ENCODE measurements around the gene EPHB3.
A peak's percentile ranks its signal among the peaks of the same experiment; 100 is the strongest.

Gene EPHB3

GRCh38 chr3:184531626-184532280, 29.8 kb upstream of the EPHB3 start:
- Histone ChIP-seq H3K4me3 (ENCODE audit: low read depth, low read length) (no peak overlapping the region), H4K91ac (ENCODE audit: low read depth, low read length) (no peak overlapping the region), H3K14ac (ENCODE audit: low read length) (no peak overlapping the region), H3K27ac (ENCODE audit: low read depth, low read length) (no peak overlapping the region), H3K79me1 (ENCODE audit: low read length) (no peaks in the 10 kb centered on the region), H3K9me3 (ENCODE audit: insufficient read depth, low read depth, low read length) (no peaks in the 10 kb centered on the region), H3K27me3 (ENCODE audit: insufficient read depth, low read length) (no peaks in the 10 kb centered on the region), H2BK12ac (ENCODE audit: low read length) (no peak overlapping the region), H2AK5ac (ENCODE audit: low read length) (no peak overlapping the region), H3K4ac (ENCODE audit: low read depth, low read length) (no peak overlapping the region), H3K18ac (ENCODE audit: low read length) (no peak overlapping the region), H2BK5ac (ENCODE audit: low read depth, low read length, poor library complexity) (no peak overlapping the region), H2AFZ (ENCODE audit: insufficient read depth, low read length, poor library complexity) (no peak overlapping the region), H3K23ac (ENCODE audit: low read length) (no peak overlapping the region), H3K4me2 (ENCODE audit: low read length) (no peak overlapping the region), H3K4me1 (ENCODE audit: control insufficient read depth in 1 of 2, insufficient read depth in 2 of 2, low read length in 2 of 2) (no peaks in the 10 kb centered on the region), H3K79me2 (ENCODE audit: control insufficient read depth, insufficient read depth, low read length, poor library complexity) (no peaks in the 10 kb centered on the region), H3K36me3 (ENCODE audit: control insufficient read depth in 1 of 2, insufficient read depth in 2 of 2, low read length in 2 of 2) (no peaks in the 10 kb centered on the region), H3K9ac (ENCODE audit: low read length) (no peak overlapping the region), H4K8ac (ENCODE audit: low read depth, low read length) (no peak overlapping the region), H2BK120ac (ENCODE audit: insufficient read depth, low read length, poor library complexity) (no peak overlapping the region), H4K12ac (ENCODE audit: low read depth, low read length) (no peak overlapping the region)
- no CpG with 5 or more reads among the region's 8 CpGs for WGBS (ENCODE audit: extremely low coverage, insufficient coverage, insufficient read length)
- DNase-seq = peak in 1 of 2 donors; percentile 19

GRCh38 chr3:184532940-184533732, 28.4 kb upstream of the EPHB3 start:
- H3K4me2 ChIP-seq (ENCODE audit: low read length) = no peak overlapping the region
- H4K8ac ChIP-seq (ENCODE audit: low read depth, low read length) = no peak overlapping the region
- no peak overlapping the region for H2BK12ac ChIP-seq (ENCODE audit: low read length)
- no peak overlapping the region for H4K12ac ChIP-seq (ENCODE audit: low read depth, low read length)
- no peak overlapping the region for H4K91ac ChIP-seq (ENCODE audit: low read depth, low read length)
- H3K14ac ChIP-seq (ENCODE audit: low read length) = no peak overlapping the region
- no peak overlapping the region for H2BK120ac ChIP-seq (ENCODE audit: insufficient read depth, low read length, poor library complexity)
- H3K4me1 ChIP-seq (ENCODE audit: control insufficient read depth in 1 of 2, insufficient read depth in 2 of 2, low read length in 2 of 2) = no peaks in the 10 kb centered on the region
- H3K4ac ChIP-seq (ENCODE audit: low read depth, low read length) = no peak overlapping the region
- H3K36me3 ChIP-seq (ENCODE audit: control insufficient read depth in 1 of 2, insufficient read depth in 2 of 2, low read length in 2 of 2) = no peaks in the 10 kb centered on the region
- no peak overlapping the region for H2AFZ ChIP-seq (ENCODE audit: insufficient read depth, low read length, poor library complexity)
- no peak overlapping the region for H3K18ac ChIP-seq (ENCODE audit: low read length)
- no peak overlapping the region for H3K23ac ChIP-seq (ENCODE audit: low read length)
- H3K79me2 ChIP-seq (ENCODE audit: control insufficient read depth, insufficient read depth, low read length, poor library complexity) = no peaks in the 10 kb centered on the region
- no peaks in the 10 kb centered on the region for H3K9me3 ChIP-seq (ENCODE audit: insufficient read depth, low read depth, low read length)
- H3K79me1 ChIP-seq (ENCODE audit: low read length) = no peaks in the 10 kb centered on the region
- WGBS (ENCODE audit: extremely low coverage, insufficient coverage, insufficient read length) = no CpG with 5 or more reads among the region's 8 CpGs
- no peak overlapping the region for H3K27ac ChIP-seq (ENCODE audit: low read depth, low read length)
- H2AK5ac ChIP-seq (ENCODE audit: low read length) = no peak overlapping the region
- no peak overlapping the region for H3K4me3 ChIP-seq (ENCODE audit: low read depth, low read length)
- no peaks in the 10 kb centered on the region for H3K27me3 ChIP-seq (ENCODE audit: insufficient read depth, low read length)
- no peak overlapping the region for H2BK5ac ChIP-seq (ENCODE audit: low read depth, low read length, poor library complexity)
- H3K9ac ChIP-seq (ENCODE audit: low read length) = no peak overlapping the region
- DNase-seq = no peak

- Histone ChIP-seq H3K4ac (ENCODE audit: low read depth, low read length) (no peak overlapping the region), H3K9me3 (ENCODE audit: insufficient read depth, low read depth, low read length) (no peaks in the 10 kb centered on the region), H3K4me1 (ENCODE audit: control insufficient read depth in 1 of 2, insufficient read depth in 2 of 2, low read length in 2 of 2) (no peaks in the 10 kb centered on the region), H2AK5ac (ENCODE audit: low read length) (no peak overlapping the region), H3K4me3 (ENCODE audit: low read depth, low read length) (no peak overlapping the region), H3K4me2 (ENCODE audit: low read length) (no peak overlapping the region), H4K8ac (ENCODE audit: low read depth, low read length) (no peak overlapping the region), H3K9ac (ENCODE audit: low read length) (no peak overlapping the region), H3K79me1 (ENCODE audit: low read length) (no peaks in the 10 kb centered on the region), H3K23ac (ENCODE audit: low read length) (no peak overlapping the region), H3K14ac (ENCODE audit: low read length) (no peak overlapping the region), H3K27ac (ENCODE audit: low read depth, low read length) (no peak overlapping the region), H3K36me3 (ENCODE audit: control insufficient read depth in 1 of 2, insufficient read depth in 2 of 2, low read length in 2 of 2) (no peaks in the 10 kb centered on the region), H4K91ac (ENCODE audit: low read depth, low read length) (no peak overlapping the region), H2AFZ (ENCODE audit: insufficient read depth, low read length, poor library complexity) (no peak overlapping the region), H2BK120ac (ENCODE audit: insufficient read depth, low read length, poor library complexity) (no peak overlapping the region), H3K27me3 (ENCODE audit: insufficient read depth, low read length) (no peaks in the 10 kb centered on the region), H4K12ac (ENCODE audit: low read depth, low read length) (no peak overlapping the region), H2BK12ac (ENCODE audit: low read length) (no peak overlapping the region), H3K18ac (ENCODE audit: low read length) (no peak overlapping the region), H2BK5ac (ENCODE audit: low read depth, low read length, poor library complexity) (no peak overlapping the region), H3K79me2 (ENCODE audit: control insufficient read depth, insufficient read depth, low read length, poor library complexity) (no peaks in the 10 kb centered on the region)
- DNase-seq = no peak
- no CpG with 5 or more reads among the region's 8 CpGs for WGBS (ENCODE audit: extremely low coverage, insufficient coverage, insufficient read length)
Measured at GRCh38 chr3:184537885-184538665, 23.5 kb upstream of the EPHB3 start.

- H4K8ac ChIP-seq (ENCODE audit: low read depth, low read length) = no peak overlapping the region
- H3K4ac ChIP-seq (ENCODE audit: low read depth, low read length) = no peak overlapping the region
- H3K27me3 ChIP-seq (ENCODE audit: insufficient read depth, low read length) = no peaks in the 10 kb centered on the region
- H4K12ac ChIP-seq (ENCODE audit: low read depth, low read length) = no peak overlapping the region
- H2AK5ac ChIP-seq (ENCODE audit: low read length) = no peak overlapping the region
- no peaks in the 10 kb centered on the region for H3K36me3 ChIP-seq (ENCODE audit: control insufficient read depth in 1 of 2, insufficient read depth in 2 of 2, low read length in 2 of 2)
- H2BK5ac ChIP-seq (ENCODE audit: low read depth, low read length, poor library complexity) = no peak overlapping the region
- H2BK12ac ChIP-seq (ENCODE audit: low read length) = no peak overlapping the region
- no peaks in the 10 kb centered on the region for H3K79me1 ChIP-seq (ENCODE audit: low read length)
- H3K9me3 ChIP-seq (ENCODE audit: insufficient read depth, low read depth, low read length) = no peaks in the 10 kb centered on the region
- H3K27ac ChIP-seq (ENCODE audit: low read depth, low read length) = no peak overlapping the region
- no peak overlapping the region for H2BK120ac ChIP-seq (ENCODE audit: insufficient read depth, low read length, poor library complexity)
- no peaks in the 10 kb centered on the region for H3K79me2 ChIP-seq (ENCODE audit: control insufficient read depth, insufficient read depth, low read length, poor library complexity)
- no peak overlapping the region for H2AFZ ChIP-seq (ENCODE audit: insufficient read depth, low read length, poor library complexity)
- no peak overlapping the region for H3K23ac ChIP-seq (ENCODE audit: low read length)
- no peak overlapping the region for H3K14ac ChIP-seq (ENCODE audit: low read length)
- no peak overlapping the region for H3K9ac ChIP-seq (ENCODE audit: low read length)
- H3K18ac ChIP-seq (ENCODE audit: low read length) = no peak overlapping the region
- no CpG with 5 or more reads among the region's 14 CpGs for WGBS (ENCODE audit: extremely low coverage, insufficient coverage, insufficient read length)
- H3K4me2 ChIP-seq (ENCODE audit: low read length) = no peak overlapping the region
- no peak overlapping the region for H3K4me3 ChIP-seq (ENCODE audit: low read depth, low read length)
- DNase-seq = no peak
- H3K4me1 ChIP-seq (ENCODE audit: control insufficient read depth in 1 of 2, insufficient read depth in 2 of 2, low read length in 2 of 2) = no peaks in the 10 kb centered on the region
- no peak overlapping the region for H4K91ac ChIP-seq (ENCODE audit: low read depth, low read length)
Measured at GRCh38 chr3:184538666-184539431, 22.7 kb upstream of the EPHB3 start.

All from trophoblast cell (in vitro differentiated cells and primary cell).